ENCODE measurements around the gene NBAS.
"Not testable (repeated sequence)": the region's sequence is repeated elsewhere in the genome, so short reads cannot be mapped to it uniquely, and the experiment has no call there.

NBAS gene

GRCh38 chr2:15334644-15335326 lies 226.3 kb downstream of the NBAS start:
- H3K4me3 ChIP-seq (ENCODE audit: low read depth, low read length), result no peak overlapping the region

GRCh38 chr2:15331787-15332186 lies 229.3 kb downstream of the NBAS start:
- H3K4me3 ChIP-seq (ENCODE audit: low read depth, low read length), result no peak overlapping the region
- TF ChIP-seq, protein P1, sequence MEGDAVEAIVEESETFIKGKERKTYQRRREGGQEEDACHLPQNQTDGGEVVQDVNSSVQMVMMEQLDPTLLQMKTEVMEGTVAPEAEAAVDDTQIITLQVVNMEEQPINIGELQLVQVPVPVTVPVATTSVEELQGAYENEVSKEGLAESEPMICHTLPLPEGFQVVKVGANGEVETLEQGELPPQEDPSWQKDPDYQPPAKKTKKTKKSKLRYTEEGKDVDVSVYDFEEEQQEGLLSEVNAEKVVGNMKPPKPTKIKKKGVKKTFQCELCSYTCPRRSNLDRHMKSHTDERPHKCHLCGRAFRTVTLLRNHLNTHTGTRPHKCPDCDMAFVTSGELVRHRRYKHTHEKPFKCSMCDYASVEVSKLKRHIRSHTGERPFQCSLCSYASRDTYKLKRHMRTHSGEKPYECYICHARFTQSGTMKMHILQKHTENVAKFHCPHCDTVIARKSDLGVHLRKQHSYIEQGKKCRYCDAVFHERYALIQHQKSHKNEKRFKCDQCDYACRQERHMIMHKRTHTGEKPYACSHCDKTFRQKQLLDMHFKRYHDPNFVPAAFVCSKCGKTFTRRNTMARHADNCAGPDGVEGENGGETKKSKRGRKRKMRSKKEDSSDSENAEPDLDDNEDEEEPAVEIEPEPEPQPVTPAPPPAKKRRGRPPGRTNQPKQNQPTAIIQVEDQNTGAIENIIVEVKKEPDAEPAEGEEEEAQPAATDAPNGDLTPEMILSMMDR (IDR thresholded peaks at IDR 0.05; ENCODE audit: borderline replicate concordance, insufficient read depth, low read depth, low read length), result no peak

More at GRCh38 chr2:15334644-15335326, 226.3 kb downstream of the NBAS start:
- TF ChIP-seq, protein P1 (IDR thresholded peaks at IDR 0.05; ENCODE audit: borderline replicate concordance, insufficient read depth, low read depth, low read length), result no peak

GRCh38 chr2:15325296-15325695 lies 235.8 kb downstream of the NBAS start:
- no peak overlapping the region for H3K4me3 ChIP-seq (ENCODE audit: low read depth, low read length)
- TF ChIP-seq, protein P1 (IDR thresholded peaks at IDR 0.05; ENCODE audit: borderline replicate concordance, insufficient read depth, low read depth, low read length), result no peak

DNA sequence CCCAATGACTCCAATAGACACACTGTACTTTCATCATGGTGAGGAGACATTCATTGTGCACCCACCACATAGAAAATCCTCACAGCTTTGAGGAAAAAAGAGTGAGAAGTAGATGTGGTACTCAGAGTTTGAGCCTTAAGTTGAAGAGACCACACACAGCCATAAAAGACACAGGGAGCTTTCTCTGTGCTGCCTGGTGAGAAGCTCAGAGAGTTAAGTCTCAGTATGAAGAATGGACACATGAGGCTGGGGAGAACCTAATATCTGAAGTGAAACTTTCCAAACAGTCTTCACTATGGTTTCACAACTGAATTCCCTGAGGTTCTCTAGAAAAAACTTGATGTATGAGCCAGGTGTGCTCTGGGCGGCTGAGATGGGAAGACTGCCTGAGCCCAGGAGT lies 237.9 kb downstream of the NBAS start:
- TF ChIP-seq, protein P1 (IDR thresholded peaks at IDR 0.05; ENCODE audit: borderline replicate concordance, insufficient read depth, low read depth, low read length), result no peak
- no peak overlapping the region for H3K4me3 ChIP-seq (ENCODE audit: low read depth, low read length)

- H3K4me3 ChIP-seq (ENCODE audit: low read depth, low read length), result not testable (repeated sequence)
Observed at GRCh38 chr2:15321481-15321880, 239.7 kb downstream of the NBAS start.

DNA sequence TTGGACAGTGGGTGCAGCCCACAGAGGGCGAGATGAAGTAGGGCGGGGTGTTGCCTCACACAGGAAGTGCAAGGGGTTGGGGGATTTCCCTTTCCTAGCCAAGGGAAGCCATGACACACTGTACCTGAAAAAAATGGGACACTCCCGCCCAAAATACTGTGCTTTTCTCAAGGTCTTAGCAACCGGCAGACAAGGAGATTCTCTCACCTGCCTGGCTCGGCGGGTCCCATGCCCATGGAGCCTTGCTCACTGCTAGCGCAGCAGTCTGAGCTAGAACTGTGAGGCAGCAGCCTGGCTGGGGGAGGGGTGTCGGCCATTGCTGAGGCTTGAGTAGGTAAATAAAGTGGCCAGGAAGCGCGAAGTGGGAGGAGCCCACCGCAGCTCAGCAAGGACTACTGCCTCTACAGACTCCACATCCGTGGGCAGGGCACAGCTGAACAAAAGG lies 244.7 kb downstream of the NBAS start:
- H3K4me3 ChIP-seq (ENCODE audit: low read depth, low read length), result no peak overlapping the region
- TF ChIP-seq, protein P1 (IDR thresholded peaks at IDR 0.05; ENCODE audit: borderline replicate concordance, insufficient read depth, low read depth, low read length), result no peak

DNA sequence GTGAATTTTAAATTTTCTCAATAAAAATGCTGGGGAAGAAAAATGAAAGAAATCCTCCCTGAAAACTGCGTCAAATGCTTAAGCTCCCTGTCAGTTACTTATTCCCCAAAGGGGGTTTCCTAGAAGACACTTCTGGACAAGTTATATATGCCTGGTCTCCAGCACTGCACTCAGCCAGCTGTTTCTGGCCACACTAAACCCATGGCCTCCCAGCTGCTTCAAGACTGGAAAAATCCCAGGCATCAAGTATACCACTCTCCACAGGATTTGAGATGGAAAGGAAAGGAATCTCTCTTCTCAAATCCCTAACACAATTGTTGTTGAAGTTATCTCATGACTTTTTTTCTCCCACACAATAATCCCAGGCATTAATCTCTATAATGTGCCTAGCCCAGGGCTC lies 245.7 kb downstream of the NBAS start:
- no peak overlapping the region for H3K4me3 ChIP-seq (ENCODE audit: low read depth, low read length)
- TF ChIP-seq, protein P1 (IDR thresholded peaks at IDR 0.05; ENCODE audit: borderline replicate concordance, insufficient read depth, low read depth, low read length), result no peak

All from GM12875 (cell line).